H7 (cell line): ENCODE measurements around the gene TTLL11. TPM values are rescaled to one million over a fixed set of nuclear protein-coding genes. Genes with fewer than 3 reads are reported as not detected.

Source experiments
- DNase-seq: peaks from one replicate; pipeline ENCODE4 v3.0.0; 2012
- H3K27me3 ChIP-seq: 2 replicates; pipeline ENCODE4 v1.6.0; 2011; ENCODE audit warnings: mild to moderate bottlenecking, low read length; ENCODE audit not compliant: control insufficient read depth, insufficient read depth
- H3K36me3 ChIP-seq: replicated peaks from 2 replicates; pipeline ENCODE4 v1.5.1; 2011; ENCODE audit warnings: low read length; ENCODE audit not compliant: control insufficient read depth, insufficient read depth
- H3K4me3 ChIP-seq: 2 replicates; pipeline ENCODE4 v1.5.1; 2011; ENCODE audit warnings: low read depth, mild to moderate bottlenecking, control low read depth, low read length, moderate library complexity; ENCODE audit not compliant: insufficient read depth
- total RNA-seq: library from RNA; depleted of rRNA; stranded (reverse); fragments of >200 nt; shearing (Covaris generic); gene quantifications from 2 replicates; pipeline ENCODE4 v1.2.3, GENCODE V29; 2014

Gene TTLL11
- total RNA-seq, 1 experiment from 2014 or later = 0.97 TPM

- no peaks in the 10 kb centered on the region for H3K27me3 ChIP-seq
- no peak overlapping the region for H3K4me3 ChIP-seq
- no peaks in the 10 kb centered on the region for H3K36me3 ChIP-seq
- DNase-seq = no peak
Measured at GRCh38 chr9:121883281-121884056, 209.6 kb downstream of the TTLL11 start.

DNA sequence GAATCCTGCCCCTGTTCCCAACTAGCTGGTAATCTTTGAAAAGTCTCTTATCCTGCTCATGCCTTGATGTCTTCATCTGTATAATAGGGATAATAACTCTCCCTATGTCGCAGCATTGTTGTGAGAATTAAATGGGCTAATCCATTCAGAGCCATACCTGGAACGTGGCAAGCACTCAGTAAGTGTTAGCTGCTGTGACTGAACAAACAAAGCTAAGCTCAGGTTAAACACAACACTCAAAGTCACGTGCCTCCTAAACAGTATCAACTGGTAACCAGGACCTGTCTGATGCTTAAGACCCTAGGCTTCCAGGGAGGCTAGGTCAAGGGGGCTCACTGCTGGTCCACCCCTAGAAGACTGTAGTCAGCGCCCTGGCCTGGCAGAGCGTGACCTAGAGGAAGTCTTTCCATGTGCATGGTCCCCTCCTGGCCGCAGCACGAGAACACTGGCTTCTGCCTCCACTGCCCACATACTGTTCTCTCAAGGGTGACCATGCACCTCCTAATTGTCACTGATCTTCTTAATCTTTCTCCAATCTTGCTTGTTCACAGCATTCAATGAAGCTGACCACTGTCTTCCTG lies 211.1 kb downstream of the TTLL11 start:
- no peak for DNase-seq
- H3K4me3 ChIP-seq = no peak overlapping the region

GRCh38 chr9:121880343-121880898 lies 212.7 kb downstream of the TTLL11 start:
- Histone ChIP-seq H3K27me3 (no peaks in the 10 kb centered on the region), H3K4me3 (no peak overlapping the region), H3K36me3 (no peaks in the 10 kb centered on the region)
- DNase-seq = no peak

More for the DNA sequence above, 211.1 kb downstream of the TTLL11 start:
- no peaks in the 10 kb centered on the region for H3K27me3 ChIP-seq
- H3K36me3 ChIP-seq = no peaks in the 10 kb centered on the region

- no peak for DNase-seq
Measured at GRCh38 chr9:121878271-121878822, 214.8 kb downstream of the TTLL11 start.

GRCh38 chr9:121876658-121877271 lies 216.3 kb downstream of the TTLL11 start:
- Histone ChIP-seq H3K36me3 (no peaks in the 10 kb centered on the region), H3K27me3 (no peaks in the 10 kb centered on the region), H3K4me3 (no peak overlapping the region)
- no peak for DNase-seq

More at GRCh38 chr9:121878271-121878822, 214.8 kb downstream of the TTLL11 start:
- Histone ChIP-seq H3K4me3 (no peak overlapping the region), H3K27me3 (no peaks in the 10 kb centered on the region), H3K36me3 (no peaks in the 10 kb centered on the region)

- Histone ChIP-seq H3K4me3 (no peak overlapping the region), H3K36me3 (no peaks in the 10 kb centered on the region), H3K27me3 (no peaks in the 10 kb centered on the region)
- DNase-seq = no peak
Measured at GRCh38 chr9:121876255-121876654, 216.9 kb downstream of the TTLL11 start.

GRCh38 chr9:121874524-121874923 lies 218.6 kb downstream of the TTLL11 start:
- H3K36me3 ChIP-seq = no peaks in the 10 kb centered on the region
- no peak for DNase-seq
- no peak overlapping the region for H3K4me3 ChIP-seq
- no peaks in the 10 kb centered on the region for H3K27me3 ChIP-seq

DNA sequence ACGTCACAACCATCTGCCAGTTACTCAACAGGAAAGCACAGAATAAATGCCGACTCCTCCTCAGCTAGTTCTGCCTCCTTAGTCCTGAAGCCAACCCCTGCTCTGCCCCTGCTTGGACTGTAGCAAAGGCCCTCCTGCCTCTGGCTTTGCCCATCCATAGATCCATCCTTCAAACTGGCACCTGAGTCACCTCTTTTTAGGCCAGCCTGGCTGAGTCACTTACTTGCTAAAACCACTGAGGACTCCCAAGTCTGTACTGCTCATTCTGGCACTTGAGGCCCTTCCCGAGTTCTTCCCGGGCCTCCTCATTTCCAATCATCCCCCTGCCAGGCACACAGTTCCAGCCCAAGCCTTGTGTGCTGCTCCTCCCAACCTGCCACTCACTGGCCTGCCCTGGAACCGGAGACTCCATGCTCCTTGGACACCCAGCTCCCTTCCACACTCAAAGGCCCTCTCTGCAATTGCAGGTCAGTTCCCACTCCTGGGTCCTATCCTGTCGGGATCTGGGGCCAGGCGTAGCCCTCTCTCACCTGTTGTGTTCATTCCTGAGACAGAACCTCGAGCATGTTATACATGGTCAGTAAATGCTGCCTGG lies 221.6 kb downstream of the TTLL11 start:
- no peaks in the 10 kb centered on the region for H3K27me3 ChIP-seq
- no peak for DNase-seq

GRCh38 chr9:121870271-121870670 lies 222.8 kb downstream of the TTLL11 start:
- Histone ChIP-seq H3K36me3 (no peaks in the 10 kb centered on the region), H3K27me3 (no peaks in the 10 kb centered on the region), H3K4me3 (no peak overlapping the region)
- no peak for DNase-seq

More for the DNA sequence above, 221.6 kb downstream of the TTLL11 start:
- Histone ChIP-seq H3K4me3 (no peak overlapping the region), H3K36me3 (no peaks in the 10 kb centered on the region)

- no peak for DNase-seq
- no peaks in the 10 kb centered on the region for H3K36me3 ChIP-seq
- no peak overlapping the region for H3K4me3 ChIP-seq
- H3K27me3 ChIP-seq = no peaks in the 10 kb centered on the region
Measured at GRCh38 chr9:121868626-121869025, 224.5 kb downstream of the TTLL11 start.

- H3K4me3 ChIP-seq = no peak overlapping the region
- DNase-seq = no peak
- no peaks in the 10 kb centered on the region for H3K36me3 ChIP-seq
- H3K27me3 ChIP-seq = no peaks in the 10 kb centered on the region
Measured at GRCh38 chr9:121866927-121867326, 226.2 kb downstream of the TTLL11 start.

- no peak for DNase-seq
Measured at GRCh38 chr9:121865884-121866283, 227.2 kb downstream of the TTLL11 start.

DNA sequence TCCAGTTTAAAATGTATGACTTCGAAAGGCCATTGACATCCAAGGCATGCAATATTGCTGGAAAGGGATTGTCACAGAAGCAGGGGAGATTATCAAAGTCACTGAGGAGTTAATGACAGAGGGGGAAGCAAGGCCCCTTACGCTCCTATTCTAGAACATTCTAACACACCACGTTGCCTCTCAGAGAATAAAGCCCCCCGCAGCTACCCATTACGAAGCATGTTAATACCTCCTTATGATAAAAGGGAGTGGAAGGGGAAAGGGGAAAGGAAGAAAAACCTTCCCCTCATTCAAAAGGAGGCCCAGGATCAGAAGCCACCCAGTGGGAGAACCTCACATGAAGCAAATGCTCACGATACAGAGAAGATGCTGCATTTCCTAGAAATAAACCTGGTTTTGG lies 228.0 kb downstream of the TTLL11 start:
- DNase-seq = no peak
- Histone ChIP-seq H3K4me3 (no peak overlapping the region), H3K27me3 (no peaks in the 10 kb centered on the region), H3K36me3 (no peaks in the 10 kb centered on the region)

More at GRCh38 chr9:121865884-121866283, 227.2 kb downstream of the TTLL11 start:
- Histone ChIP-seq H3K4me3 (no peak overlapping the region), H3K36me3 (no peaks in the 10 kb centered on the region), H3K27me3 (no peaks in the 10 kb centered on the region)

DNA sequence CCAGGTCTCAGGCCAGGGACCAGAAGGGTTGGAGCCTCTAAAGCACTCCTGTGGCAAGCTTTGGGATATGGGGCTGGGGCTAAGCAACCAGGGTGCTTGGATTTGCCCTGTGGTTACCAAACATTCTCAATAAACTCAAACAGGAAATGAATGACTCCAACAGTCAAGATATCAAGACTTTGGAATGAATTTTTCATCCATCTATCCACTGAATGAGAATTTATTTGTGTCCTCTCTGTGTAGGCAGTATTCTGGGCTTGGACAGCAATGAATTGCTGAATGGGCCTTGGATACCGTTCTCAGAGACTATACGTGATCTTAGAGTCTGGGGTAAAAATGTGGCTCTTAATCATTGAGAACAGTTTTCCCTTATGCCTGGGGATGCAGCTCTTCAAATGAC lies 229.2 kb downstream of the TTLL11 start:
- no peak overlapping the region for H3K4me3 ChIP-seq
- H3K27me3 ChIP-seq = no peaks in the 10 kb centered on the region
- no peak for DNase-seq
- no peaks in the 10 kb centered on the region for H3K36me3 ChIP-seq
